GM19328 (cell line): Measurements from ENCODE around the gene GSTA5.
"Not testable (repeated sequence)": the region's sequence is repeated elsewhere in the genome, so short reads cannot be mapped to it uniquely, and the experiment has no call there.

ENCODE experiments used
- ATAC-seq: cut with Tn5 transposase; IDR thresholded peaks from one replicate; pipeline ENCODE4 v1.9.1; 2021; ENCODE audit warnings: mild to moderate bottlenecking, moderate library complexity; ENCODE audit not compliant: unreplicated experiment

The GSTA5 gene

DNA sequence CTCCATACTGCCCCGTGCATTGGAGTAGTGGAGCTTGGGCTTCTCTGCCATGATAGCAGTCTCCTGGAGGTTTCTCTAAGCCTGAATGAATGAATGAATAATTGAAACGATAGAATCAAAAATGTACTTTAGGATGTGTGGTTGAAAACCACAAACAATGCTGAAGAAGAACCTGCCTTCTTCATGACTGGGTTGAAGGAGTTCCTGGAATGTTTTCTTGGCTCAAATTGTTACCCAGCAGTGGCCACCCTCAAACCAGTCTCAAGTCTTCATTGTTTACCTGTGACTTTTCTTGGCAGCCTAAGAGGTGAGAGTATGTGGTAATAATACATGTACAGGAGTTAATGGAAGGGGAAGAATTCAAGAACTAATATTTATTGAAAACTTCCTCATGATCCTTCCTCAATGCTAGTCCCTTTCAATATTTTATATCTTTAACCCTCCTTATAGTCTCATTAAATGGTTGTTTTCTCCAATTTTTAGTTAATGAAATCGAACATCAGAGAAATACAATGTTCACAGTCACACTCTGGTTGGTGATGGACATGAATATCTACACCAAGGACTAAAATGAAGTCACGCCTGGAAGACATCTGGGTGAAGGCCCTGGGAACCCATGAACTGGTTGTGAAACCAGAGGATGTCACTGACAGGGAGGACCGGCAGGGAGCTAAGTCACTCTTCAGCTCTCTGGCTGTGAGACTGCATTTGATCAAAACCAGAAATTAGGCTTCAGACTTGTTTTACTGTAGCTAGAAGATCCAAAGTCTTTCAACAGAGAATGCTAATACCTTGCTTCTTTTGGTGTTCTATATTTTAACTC is at the start of gene GSTA5:
GSTA5 (minus strand) TSS at position 51 of the 823 bp plus-strand sequence.
- ATAC-seq = no peak

DNA sequence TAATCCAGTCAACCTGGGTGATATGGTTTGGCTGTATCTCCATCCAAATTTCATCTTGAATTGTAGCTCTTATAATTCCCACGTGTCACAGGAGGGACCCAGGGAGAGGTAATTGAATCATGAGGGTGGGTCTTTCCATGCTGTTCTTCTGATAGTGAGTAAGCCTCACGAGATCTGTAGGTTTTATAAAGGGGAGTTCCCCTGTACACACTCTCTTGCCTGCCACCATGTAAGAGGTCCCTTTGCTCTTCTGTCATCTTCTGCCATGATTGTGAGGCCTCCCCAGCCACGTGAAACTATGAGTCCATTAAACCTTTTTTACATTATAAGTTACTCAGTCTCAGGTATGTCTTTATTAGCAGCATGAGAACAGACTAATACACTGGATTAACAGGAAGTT is 49.4 kb upstream of the GSTA5 start:
- ATAC-seq = no peak

DNA sequence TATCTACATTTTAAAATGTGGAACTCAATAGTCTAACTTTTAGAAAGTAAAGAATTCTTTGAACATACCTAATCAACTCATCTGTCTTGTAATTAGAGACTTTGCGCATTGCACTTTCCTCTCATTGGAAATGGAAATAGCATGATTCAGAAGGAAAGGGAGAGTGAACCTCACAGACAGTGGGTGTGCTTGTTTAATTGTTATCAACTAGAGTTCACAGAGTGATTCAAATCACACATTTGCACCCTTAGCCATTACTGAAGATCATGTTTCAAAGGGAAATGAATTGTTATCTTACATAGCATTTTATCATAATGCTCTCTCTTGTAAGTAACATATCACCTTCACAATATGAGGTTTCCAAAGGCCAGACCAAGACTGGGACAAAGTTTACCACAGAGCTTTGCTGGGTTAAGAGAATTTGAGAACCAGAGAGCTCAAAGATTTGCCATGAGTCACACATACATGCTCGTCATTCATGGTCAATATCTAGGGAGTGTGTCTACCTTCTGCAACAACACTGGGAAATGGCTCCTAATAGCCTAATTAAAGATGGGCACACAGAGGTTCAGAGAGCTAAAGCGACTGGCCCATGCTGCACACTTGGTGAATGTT is 47.4 kb upstream of the GSTA5 start:
- ATAC-seq = no peak

DNA sequence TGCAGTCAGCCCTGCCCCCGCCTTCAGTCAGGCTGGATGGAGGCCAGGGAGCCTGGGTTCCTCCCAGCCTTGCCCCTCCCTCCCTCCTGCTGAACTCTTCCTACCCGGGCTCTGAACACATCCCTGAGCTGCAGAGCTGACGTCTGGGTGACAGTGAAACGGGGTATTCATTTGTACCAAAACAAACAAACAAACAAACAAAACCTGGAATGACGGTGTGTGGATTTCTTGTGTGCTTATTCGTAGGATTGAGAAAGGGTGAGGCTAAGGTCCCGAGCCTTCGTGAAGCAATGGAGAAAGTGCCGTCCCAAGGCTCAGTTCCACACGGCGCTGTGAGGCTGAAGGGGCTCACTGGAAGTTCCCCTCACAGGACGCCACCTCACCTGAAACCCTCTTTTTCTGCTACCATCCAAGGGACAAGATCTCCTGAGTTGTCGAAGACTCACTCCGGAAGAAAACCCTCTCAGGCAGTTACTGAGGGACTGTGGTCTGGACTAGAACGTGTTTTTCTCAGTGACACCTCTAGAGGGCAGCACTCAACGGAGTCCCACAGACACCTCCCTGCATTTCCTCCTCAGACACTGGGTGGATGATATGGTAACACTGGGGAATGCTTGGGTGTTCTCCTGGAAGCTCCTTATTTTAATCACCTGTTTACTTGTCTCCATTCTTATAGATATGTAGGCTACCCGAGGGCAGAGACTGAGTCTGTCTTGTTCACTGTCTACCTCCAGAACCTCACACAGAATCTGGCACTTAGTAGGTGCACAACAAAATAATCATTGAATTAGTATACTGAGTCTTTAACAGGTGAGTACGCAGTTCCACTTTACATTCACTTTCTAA is 41.6 kb upstream of the GSTA5 start:
- ATAC-seq = peak; percentile 98

DNA sequence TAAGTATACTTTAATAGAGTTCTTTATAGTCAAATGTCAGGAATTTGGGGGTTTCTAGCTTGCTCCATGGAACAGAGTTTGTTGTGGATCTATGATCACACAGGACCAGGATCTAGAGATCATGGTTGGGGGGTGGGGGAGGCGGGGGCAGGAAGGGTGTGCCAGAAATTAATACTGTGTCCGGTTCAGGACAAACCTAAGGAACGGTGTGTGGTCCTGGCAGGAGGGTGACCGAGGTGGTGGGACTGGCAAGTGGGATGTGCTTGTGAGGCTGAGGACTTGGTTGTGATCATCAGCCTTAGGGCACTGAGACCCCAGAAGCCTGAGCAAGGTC is 41.0 kb upstream of the GSTA5 start:
- no peak for ATAC-seq

DNA sequence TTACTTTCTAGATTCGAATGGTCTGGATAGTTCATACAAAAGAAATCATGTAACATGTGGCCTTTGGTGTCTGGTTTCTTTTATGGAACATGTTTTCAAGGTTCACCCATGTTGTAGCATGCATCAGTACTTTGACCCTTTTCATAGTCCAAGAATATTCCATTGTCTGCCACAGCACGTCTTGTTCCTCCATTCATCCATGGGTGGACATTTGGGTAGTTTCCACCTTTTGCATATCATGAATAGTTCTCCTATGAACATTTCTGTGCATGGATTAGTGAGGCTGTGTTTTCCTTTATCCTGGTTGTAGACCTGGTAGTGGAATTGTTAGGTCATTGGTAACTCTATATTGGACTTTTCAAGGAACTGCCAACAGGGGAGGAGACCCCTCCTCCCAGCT is 37.2 kb upstream of the GSTA5 start:
- ATAC-seq = no peak

DNA sequence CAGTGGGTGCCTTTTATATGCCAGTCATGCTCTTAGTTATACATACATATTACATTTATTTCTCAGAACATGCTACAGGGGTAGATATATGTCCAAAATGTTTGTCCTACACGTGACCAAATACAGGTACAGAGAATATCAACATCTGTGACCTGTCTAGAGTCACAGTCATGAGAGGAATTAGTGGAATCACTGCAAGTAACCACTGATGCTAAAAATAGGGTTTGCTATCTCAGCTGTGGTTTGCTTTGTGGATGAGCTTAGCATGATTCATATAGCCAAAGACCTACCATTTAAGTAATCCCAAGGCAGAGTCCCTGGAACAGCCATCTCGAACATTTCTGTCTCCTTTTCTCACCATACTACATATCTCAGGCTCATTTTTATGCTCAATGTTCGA is 36.6 kb upstream of the GSTA5 start:
- ATAC-seq = no peak

DNA sequence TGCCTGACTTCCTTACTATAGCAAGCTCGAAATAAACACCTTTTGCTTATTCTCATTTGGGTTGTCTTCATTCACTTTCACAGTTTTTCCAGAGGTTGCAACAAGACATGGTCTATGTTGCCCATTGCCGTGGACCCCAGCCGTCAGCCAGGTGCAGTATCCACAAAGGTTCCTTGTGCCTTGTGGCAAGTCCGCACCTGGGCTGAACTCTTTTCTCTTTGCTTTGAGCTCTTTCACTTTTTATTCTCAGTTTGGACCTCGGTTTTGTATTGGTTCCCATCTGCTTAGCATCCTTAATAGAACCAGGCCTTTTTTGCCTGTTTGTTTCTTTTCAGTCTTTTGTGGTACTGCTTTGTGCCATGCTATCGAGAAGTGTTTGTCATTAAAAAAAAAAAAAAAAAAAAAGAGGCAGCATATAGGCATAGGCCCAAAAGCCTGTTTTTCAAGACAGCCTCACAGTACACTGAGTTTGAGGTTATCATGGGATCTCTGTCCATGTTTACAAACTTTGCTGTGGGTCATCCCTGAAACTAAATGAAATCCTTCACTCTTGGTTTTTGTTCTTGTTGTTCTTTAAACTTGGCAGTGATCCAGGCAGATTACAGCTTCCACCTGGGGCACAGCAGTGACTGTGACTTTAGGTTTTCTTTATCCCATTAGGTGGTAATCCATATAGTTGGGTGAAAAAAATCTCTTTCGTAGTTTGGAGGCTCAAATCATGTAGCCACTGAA is 35.6 kb upstream of the GSTA5 start:
- ATAC-seq = no peak

DNA sequence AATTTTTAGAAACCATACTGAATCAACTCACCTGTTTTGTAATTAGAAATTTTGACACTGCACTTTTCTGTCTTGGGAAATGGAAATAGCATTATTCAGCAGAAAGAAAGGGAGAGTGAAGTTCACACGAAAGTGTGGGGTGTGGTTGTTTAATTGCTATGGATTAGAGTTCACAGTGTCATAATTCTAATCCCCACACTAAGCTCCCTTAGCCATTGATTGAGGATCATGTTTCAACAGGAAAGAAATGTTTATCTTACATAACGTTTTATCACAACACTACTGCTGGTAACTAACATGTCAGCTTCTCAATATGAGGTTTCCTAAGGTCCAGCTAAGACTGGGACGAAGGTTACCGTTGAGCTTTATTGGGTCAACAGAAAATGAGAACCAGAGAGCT is 31.4 kb upstream of the GSTA5 start:
- ATAC-seq = no peak

DNA sequence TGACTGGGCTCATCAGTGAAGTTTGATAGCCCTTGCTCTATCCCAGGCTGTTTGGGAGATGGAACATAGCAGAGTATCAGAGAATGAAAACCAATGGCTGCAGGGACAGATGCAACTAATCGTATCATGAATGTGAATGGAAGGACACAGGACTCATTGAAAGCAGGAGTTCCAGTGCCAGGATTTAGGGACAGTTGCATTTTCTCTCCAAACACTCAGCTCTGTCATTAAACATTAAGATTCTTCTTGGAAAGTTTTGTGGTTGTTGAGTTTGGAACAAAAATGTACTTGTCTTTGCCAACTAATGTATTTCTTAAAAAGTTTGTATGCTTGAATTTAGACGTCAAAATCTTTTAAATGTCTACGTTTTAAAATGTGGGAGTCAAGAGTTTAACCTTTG is 31.0 kb upstream of the GSTA5 start:
- no peak for ATAC-seq

DNA sequence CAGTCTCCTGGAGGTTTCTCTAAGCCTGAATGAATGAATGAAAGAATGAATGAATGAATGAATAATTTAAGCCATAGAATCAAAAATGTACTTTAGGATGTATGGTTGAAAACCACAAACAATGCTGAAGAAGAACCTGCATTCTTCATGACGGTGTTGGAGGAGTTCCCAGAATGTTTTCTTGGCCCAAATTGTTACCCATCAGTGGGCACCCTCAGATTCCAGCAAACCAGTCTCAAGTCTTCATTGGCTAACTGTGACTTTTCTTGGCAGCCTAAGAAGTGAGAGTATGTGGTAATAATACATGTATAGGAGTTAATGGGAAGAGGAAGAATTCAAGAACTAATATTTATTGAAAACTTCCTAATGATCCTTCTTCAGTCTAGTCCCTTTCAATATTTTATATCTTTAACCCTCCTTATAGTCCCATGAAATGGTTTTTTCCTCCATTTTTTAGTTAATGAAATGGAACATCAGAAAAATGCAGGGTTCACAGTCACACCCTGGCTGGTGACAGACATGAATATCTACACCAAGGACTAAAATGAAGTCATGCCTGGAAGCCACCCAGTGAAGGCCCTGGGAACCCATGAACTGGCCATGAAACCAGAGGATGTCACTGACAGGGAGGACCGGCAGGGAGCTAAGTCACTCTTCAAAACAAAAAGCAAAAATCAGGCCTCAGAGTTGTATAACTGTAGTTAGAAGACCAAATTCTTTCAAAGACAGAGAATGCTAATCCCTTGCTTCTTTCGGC is 29.9 kb upstream of the GSTA5 start:
- ATAC-seq = not testable (repeated sequence)

DNA sequence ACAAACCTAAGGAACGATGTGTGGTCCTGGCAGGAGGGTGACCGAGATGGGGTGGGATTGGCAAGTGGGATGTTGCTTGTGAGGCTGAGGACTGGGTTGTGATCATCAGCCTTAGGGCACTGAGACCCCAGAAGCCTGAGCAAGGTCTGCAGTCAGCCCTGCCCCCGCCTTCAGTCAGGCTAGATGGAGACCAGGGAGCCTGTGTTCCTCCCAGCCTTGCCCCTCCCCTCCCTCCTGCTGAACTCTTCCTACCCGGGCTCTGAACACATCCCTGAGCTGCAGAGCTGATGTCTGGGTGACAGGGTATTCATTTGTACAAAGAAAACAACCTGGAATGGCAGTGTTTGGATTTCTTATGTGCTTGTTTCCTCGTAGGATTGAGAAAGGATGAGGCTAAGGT is 28.3 kb upstream of the GSTA5 start:
- not testable (repeated sequence) for ATAC-seq

DNA sequence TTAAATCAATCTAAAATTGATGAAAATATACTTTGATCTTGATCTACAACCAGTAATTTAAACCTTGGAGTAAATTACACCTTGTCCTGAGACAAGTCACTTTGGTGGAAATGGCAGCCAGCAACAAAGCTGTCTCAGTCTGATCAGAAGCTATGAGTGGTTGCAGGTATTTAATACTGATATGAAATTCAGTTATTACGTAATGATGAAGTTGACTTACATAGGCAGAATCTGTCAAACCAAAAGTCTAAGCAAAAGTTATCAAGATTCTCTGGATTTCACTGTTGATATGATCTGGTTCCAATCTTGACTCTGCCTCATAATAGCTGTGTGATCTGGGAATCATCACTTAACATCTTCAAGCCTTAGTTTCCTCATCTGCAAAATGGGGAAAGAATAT is 27.6 kb upstream of the GSTA5 start:
- no peak for ATAC-seq

DNA sequence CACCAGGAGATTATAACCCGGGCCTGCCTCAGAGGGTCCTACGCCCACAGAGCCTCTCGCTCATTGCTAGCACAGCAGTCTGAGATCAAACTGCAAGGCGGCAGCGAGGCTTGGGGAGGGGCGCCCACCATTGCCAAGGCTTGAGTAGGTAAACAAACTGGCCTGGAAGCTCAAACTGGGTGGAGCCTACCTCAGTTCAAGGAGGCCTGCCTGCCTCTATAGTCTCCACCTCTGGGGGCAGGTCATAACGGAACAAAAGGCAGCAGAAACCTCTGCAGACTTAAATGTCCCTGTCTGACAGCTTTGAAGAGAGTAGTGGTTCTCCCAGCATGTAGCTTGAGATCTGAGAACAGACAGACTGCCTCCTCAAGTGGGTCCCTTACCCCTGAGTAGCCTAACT is 20.5 kb upstream of the GSTA5 start:
- ATAC-seq = not testable (repeated sequence)

DNA sequence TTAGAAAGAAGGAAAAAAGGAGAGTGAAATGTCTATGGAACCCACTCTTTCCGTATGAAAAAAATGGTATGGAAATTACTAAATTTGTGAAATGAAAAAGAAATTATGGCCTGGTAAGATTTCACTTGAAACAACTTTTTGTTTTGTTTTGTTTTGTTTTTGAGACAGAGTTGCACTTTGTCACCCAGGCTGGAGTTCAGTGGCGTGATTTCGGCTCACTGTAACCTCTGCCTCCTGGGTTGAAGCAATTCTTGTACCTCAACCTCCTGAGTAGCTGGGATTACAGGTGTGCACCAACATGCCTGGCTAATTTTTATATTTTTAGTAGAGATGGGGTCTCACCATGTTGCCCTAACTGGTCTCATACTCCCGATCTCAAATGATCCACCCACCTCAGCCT is 17.8 kb upstream of the GSTA5 start:
- ATAC-seq = no peak

DNA sequence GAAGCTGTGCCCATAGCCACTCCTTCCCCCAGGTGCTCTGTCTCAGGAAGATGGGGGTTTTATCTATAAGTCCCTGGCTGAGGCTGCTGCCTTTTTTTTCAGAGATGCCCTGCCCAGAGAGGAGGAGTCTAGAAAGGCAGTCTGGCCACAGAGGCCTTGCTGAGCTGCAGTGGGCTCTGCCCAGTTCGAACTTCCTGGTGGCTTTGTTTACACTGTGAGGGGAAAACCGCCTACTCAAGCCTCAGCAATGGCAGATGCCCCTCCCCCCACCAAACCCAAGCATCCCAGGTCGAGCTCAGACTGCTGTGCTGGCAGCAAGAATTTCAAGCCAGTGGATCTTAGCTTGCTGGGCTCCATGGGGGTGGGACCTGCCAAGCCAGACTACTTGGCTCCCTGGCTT is 15.5 kb upstream of the GSTA5 start:
- ATAC-seq = not testable (repeated sequence)

DNA sequence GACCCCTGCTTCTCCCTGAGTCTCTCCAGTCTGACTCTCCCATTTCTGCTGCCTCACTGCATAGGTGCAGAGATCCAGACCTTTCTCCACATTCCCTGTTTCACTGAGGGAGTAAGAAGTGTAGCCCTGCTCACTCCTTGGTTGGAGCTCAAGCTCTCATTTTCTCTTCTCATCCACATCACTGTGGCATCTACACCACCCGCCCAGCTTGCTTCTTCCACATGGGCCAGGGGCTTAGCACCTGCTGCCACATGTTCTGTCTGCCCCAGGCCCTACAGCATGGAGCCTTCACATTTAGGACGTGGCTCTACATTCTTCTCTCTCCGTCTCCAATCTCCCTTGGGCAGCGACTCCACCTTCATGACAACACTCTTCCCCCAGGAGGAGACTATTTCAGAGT is 8.5 kb upstream of the GSTA5 start:
- no peak for ATAC-seq

DNA sequence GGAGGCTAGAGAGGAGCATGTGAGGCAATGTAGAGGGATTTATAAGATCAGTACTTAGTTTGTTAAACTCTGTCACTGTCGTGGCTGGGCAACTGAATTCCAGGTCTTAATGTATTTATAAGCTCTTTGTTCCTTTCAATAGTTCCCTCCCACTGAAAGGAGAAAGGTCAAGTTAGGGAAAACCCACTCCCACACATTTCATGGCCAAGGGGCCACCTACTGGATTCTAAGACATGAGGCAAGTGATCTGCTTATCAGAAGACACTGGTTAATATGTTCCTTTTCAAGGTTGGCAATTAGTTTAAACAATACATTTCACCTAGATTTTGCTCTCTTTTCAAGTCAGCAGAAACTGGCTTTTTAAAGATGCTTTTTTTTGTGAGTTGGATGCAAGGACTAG is 5.4 kb upstream of the GSTA5 start:
- ATAC-seq = no peak

DNA sequence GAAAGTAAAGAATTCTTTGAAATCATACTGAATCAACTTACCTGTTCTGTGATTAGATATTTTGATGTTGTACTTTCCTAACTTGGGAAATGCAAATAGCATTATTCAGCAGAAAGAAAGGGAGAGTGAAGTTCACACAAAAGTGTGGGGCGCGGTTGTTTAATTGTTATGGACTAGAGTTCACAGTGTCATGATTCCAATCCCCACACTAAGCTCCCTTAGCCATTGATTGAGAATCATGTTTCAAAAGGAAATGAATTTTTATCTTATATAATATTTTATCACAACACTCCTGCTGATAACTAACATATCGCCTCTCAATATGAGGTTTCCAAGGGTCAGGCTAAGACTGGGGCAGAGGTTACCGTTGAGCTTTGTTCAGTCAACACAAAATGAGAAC is 3.0 kb upstream of the GSTA5 start:
- ATAC-seq = no peak
